ACC112 (cell line): Measurements from ENCODE around the gene ETNK1.
"Not testable (repeated sequence)": the region's sequence is repeated elsewhere in the genome, so short reads cannot be mapped to it uniquely, and the experiment has no call there.

Source experiments
- H2AFZ ChIP-seq: fragments of 200-600 bp; sonication (generic); one replicate; pipeline ENCODE4 v1.6.0; 2017; ENCODE audit warnings: antibody characterized with exemption, low read length; ENCODE audit not compliant: unreplicated experiment
- H3K27ac ChIP-seq: fragments of 200-600 bp; sonication (generic); 2 replicates; pipeline ENCODE4 v1.5.1; 2014; ENCODE audit warnings: low read depth, mild to moderate bottlenecking, antibody characterized with exemption, low read length, moderate library complexity
- H3K27me3 ChIP-seq: fragments of 200-600 bp; sonication (generic); 2 replicates; pipeline ENCODE4 v1.6.1; 2014; ENCODE audit warnings: mild to moderate bottlenecking, antibody characterized with exemption, low read length, moderate library complexity, mixed read lengths; ENCODE audit not compliant: insufficient read depth
- H3K36me3 ChIP-seq: fragments of 200-600 bp; sonication (generic); 2 replicates; pipeline ENCODE4 v1.6.1; 2016; ENCODE audit warnings: mild to moderate bottlenecking, antibody characterized with exemption, low read length, moderate library complexity, mixed read lengths; ENCODE audit not compliant: insufficient read depth
- H3K4me1 ChIP-seq: fragments of 200-600 bp; sonication (generic); one replicate; pipeline ENCODE4 v1.6.1; 2016; ENCODE audit warnings: low read length, mixed read lengths; ENCODE audit not compliant: insufficient read depth, unreplicated experiment, control insufficient read depth
- H3K4me3 ChIP-seq: fragments of 200-600 bp; sonication (generic); 2 replicates; pipeline ENCODE4 v1.5.1; 2014; ENCODE audit warnings: mild to moderate bottlenecking, low read depth, low read length
- H3K79me2 ChIP-seq: fragments of 200-600 bp; sonication (generic); one replicate; pipeline ENCODE4 v1.6.0; 2016; ENCODE audit warnings: low read length; ENCODE audit not compliant: control insufficient read depth, unreplicated experiment, insufficient read depth

The ETNK1 gene

DNA sequence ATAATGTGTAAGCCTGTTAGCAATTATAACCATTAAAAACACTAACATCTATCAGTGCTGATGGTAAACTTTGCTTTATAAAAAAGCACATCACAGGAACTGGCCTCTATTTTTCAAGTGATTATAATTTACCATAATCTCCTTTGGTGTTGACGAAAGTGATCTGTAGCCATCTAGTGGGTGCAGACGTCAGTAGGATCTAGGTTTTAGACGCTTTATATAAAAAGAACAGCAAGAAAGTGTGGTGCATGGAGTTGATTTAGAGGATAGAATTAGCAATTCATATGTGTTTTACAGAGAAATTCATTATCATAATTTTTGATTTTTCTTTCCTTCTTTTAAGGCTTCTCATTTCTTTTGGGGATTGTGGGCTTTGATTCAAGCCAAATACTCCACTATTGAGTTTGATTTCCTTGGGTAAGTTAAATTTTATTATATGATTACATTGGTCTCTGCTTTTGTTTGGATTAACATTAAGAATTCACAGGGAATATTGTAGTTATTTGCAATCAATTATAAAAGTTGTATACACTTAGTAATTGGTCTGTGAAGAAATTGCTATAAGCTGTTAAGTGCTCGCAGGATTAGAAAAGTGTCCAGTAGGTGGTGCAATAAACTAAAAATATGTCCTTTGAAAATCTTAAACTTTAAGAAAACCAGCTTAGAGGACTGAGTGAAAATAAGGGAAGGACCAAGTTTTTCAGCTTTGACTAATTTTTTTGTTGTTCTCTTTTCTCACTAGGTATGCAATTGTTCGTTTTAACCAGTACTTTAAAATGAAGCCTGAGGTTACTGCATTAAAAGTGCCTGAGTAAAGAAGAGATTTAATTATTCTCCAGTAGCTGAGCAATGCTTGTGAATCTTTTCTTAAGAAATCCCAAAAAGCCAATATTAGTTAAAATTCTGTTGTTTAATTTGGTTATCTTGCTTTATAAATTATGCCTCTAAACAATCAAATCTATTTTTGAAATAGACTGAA, 59.5 kb downstream of the ETNK1 start:
- H3K79me2 ChIP-seq = no peaks in the 10 kb centered on the region
- no peak overlapping the region for H3K4me3 ChIP-seq
- H3K4me1 ChIP-seq = peaks cover 11% of the 10 kb centered on the region
- H3K27ac ChIP-seq = no peak overlapping the region
- H3K36me3 ChIP-seq = peaks cover 3% of the 10 kb centered on the region; the same call in 1 of the 2 replicates
- no peaks in the 10 kb centered on the region for H3K27me3 ChIP-seq
- H2AFZ ChIP-seq = no peak overlapping the region

DNA sequence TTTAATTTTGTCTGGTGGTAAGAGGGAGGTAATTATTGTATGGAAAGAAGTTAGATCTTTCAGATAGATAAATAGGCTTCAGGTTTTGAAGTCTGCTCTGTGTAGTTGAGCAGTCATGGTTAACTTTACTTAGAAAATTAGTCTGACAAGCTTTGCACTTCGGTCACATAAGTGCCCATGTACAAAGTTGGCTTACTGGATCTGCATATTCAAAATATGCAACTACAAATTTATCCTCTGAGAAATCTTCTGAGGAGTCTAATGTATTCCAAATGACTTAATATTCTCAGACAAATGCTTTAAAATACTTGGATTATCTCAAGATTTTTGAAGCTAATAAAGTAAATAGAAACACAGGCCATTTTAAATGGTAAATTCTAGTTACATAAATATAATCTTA, 61.2 kb downstream of the ETNK1 start:
- no peak overlapping the region for H3K27ac ChIP-seq
- no peaks in the 10 kb centered on the region for H3K79me2 ChIP-seq
- peaks cover 3% of the 10 kb centered on the region; the same call in 1 of the 2 replicates for H3K36me3 ChIP-seq
- H3K4me1 ChIP-seq = peaks cover 11% of the 10 kb centered on the region
- no peak overlapping the region for H3K4me3 ChIP-seq
- no peaks in the 10 kb centered on the region for H3K27me3 ChIP-seq
- no peak overlapping the region for H2AFZ ChIP-seq

DNA sequence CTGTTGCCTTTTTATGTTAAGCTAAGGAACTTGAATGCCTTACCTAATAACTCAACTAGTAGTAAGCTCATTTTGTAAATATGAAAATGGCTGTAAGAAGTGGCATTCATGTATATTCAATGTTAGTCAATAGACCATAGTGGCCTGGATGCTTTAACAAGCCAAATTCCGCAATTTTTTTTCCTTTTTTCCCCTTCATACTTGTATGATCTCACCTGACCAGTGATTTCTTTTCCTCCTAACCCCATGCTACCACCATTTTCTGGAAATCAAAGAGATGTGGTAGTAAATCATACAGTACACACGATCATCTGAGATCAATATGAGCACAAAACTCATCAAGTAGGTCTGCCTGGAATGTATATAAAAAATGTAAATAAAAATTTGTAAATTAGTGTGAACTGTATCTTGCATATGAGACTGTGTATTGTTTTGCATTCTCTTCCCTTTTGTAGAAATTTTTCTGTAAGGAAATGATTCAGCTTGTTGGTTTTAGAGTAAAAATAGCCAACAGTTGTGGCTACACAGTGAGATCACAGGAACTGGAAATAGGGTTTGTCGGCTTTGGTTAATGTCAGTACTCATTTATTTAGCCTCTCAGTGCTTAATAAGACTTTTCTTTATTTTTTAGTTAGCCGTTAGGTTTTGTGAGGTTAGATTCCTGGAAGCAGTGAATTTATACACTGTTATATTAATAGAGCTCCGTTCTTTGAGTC, 62.5 kb downstream of the ETNK1 start:
- Histone ChIP-seq H3K4me3 (no peak overlapping the region), H2AFZ (no peak overlapping the region), H3K36me3 (peaks cover 7% of the 10 kb centered on the region; the same call in 1 of the 2 replicates), H3K27me3 (no peaks in the 10 kb centered on the region), H3K27ac (peak overlapping the region; percentile 38), H3K79me2 (no peaks in the 10 kb centered on the region), H3K4me1 (peaks cover 11% of the 10 kb centered on the region)

GRCh38 chr12:22689876-22690275, 64.9 kb downstream of the ETNK1 start:
- H3K4me3 ChIP-seq = no peak overlapping the region
- peaks cover 5% of the 10 kb centered on the region; the same call in 1 of the 2 replicates for H3K36me3 ChIP-seq
- H3K79me2 ChIP-seq = no peaks in the 10 kb centered on the region
- no peak overlapping the region for H3K27ac ChIP-seq
- peaks cover 11% of the 10 kb centered on the region for H3K4me1 ChIP-seq
- H2AFZ ChIP-seq = no peak overlapping the region
- H3K27me3 ChIP-seq = no peaks in the 10 kb centered on the region

GRCh38 chr12:22691319-22691718, 66.3 kb downstream of the ETNK1 start:
- no peak overlapping the region for H2AFZ ChIP-seq
- no peaks in the 10 kb centered on the region for H3K27me3 ChIP-seq
- H3K27ac ChIP-seq = no peak overlapping the region
- no peaks in the 10 kb centered on the region for H3K79me2 ChIP-seq
- peaks cover 11% of the 10 kb centered on the region for H3K4me1 ChIP-seq
- H3K36me3 ChIP-seq = 0 out of 2 replicates have a peak, but pooled peaks cover 4% of the 10 kb centered on the region
- no peak overlapping the region for H3K4me3 ChIP-seq

- H3K27ac ChIP-seq, H3K79me2 ChIP-seq, H3K4me1 ChIP-seq, H2AFZ ChIP-seq, H3K4me3 ChIP-seq, H3K27me3 ChIP-seq, H3K36me3 ChIP-seq: not testable (repeated sequence)
These were observed 67.5 kb downstream of the ETNK1 start for GRCh38 chr12:22692467-22692866.

DNA sequence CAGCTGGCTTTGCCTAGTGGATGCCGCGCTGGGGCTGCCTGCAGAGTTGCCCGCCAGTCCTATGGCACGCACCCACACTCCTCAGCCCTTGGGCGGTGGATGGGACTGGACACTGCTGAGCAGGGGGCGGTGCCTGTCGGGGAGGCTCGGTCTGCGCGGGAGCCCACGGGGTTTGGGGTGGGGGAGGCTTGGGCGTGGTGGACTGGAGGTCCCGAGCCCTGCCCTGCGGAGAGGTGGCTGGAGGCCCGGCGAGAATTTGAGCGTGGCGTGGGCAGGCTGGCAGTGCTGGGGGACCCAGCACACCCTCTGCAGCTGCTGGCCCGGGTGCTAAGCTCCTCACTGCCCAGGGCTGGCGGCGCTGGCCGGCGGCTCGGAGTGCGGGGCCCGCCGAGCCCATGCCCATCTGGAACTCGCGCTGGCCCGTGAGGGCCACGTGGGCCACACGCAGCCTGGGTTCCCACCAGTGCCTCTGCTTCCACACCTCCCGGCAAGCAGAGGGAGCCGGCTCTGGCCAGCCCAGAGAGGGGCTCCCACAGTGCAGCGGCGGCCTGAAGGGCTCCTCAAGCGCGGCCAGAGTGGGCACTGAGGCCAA, 68.1 kb downstream of the ETNK1 start:
- H3K4me1 ChIP-seq = peaks cover under 1% of the 10 kb centered on the region
- no peaks in the 10 kb centered on the region for H3K27me3 ChIP-seq
- no peak overlapping the region for H3K4me3 ChIP-seq
- H3K36me3 ChIP-seq = 0 out of 2 replicates have a peak, but pooled peaks cover 4% of the 10 kb centered on the region
- no peak overlapping the region for H3K27ac ChIP-seq
- no peak overlapping the region for H2AFZ ChIP-seq
- no peaks in the 10 kb centered on the region for H3K79me2 ChIP-seq

GRCh38 chr12:22698576-22698975, 73.6 kb downstream of the ETNK1 start:
- Histone ChIP-seq H3K79me2 (no peaks in the 10 kb centered on the region), H3K27me3 (no peaks in the 10 kb centered on the region), H2AFZ (no peak overlapping the region), H3K4me1 (peaks cover 10% of the 10 kb centered on the region), H3K4me3 (no peak overlapping the region), H3K36me3 (no peaks in the 10 kb centered on the region), H3K27ac (no peak overlapping the region)

DNA sequence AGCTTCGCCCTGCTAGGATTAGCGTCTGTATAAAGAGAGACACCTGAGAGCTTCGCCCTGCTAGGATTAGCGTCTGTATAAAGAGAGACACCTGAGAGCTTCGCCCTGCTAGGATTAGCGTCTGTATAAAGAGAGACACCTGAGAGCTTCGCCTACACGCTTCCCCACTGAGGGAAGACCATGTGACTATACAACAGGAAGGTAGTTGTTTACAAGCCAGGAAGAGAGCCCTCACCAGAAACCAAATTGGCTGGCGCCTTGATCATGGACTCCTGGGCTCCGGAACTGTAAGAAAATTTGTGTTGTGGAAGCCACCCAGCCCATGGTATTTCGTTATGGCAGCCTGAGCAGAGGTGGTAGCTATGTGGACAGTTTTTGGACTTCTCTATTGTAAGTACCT, 74.7 kb downstream of the ETNK1 start:
- H3K4me3 ChIP-seq, H3K79me2 ChIP-seq, H2AFZ ChIP-seq, H3K27ac ChIP-seq, H3K27me3 ChIP-seq, H3K36me3 ChIP-seq: not testable (repeated sequence)
- peaks cover 10% of the 10 kb centered on the region for H3K4me1 ChIP-seq

GRCh38 chr12:22700106-22700505, 75.1 kb downstream of the ETNK1 start:
- Histone ChIP-seq H2AFZ (no peak overlapping the region), H3K27ac (no peak overlapping the region)

More at GRCh38 chr12:22700106-22700505, 75.1 kb downstream of the ETNK1 start:
- H3K79me2 ChIP-seq = no peaks in the 10 kb centered on the region
- no peaks in the 10 kb centered on the region for H3K27me3 ChIP-seq
- peaks cover 10% of the 10 kb centered on the region for H3K4me1 ChIP-seq
- H3K36me3 ChIP-seq = no peaks in the 10 kb centered on the region
- H3K4me3 ChIP-seq = no peak overlapping the region
